AG08395 (cell line): ENCODE measurements around the gene C1orf185.
"Not testable (repeated sequence)": the region's sequence is repeated elsewhere in the genome, so short reads cannot be mapped to it uniquely, and the experiment has no call there.

ENCODE experiments used
- DNase-seq: peaks from one replicate; pipeline ENCODE4 v3.0.0; 2012; ENCODE audit warnings: mixed read lengths, low spot score

C1orf185 gene

GRCh38 chr1:51137696-51138095 lies 35.7 kb downstream of the C1orf185 start:
- DNase-seq = not testable (repeated sequence)

- DNase-seq = no peak
Measured at GRCh38 chr1:51139474-51139873, 37.4 kb downstream of the C1orf185 start.

- DNase-seq = no peak
Measured at GRCh38 chr1:51147394-51147793, 45.4 kb downstream of the C1orf185 start.

- DNase-seq = no peak
Measured at GRCh38 chr1:51154776-51155175, 52.7 kb downstream of the C1orf185 start.

GRCh38 chr1:51156752-51157151 lies 54.7 kb downstream of the C1orf185 start:
- DNase-seq = no peak

- no peak for DNase-seq
Measured at GRCh38 chr1:51157395-51157794, 55.4 kb downstream of the C1orf185 start.

GRCh38 chr1:51158263-51158662 lies 56.2 kb downstream of the C1orf185 start:
- no peak for DNase-seq

- DNase-seq = not testable (repeated sequence)
Measured at GRCh38 chr1:51162560-51162959, 60.5 kb downstream of the C1orf185 start.

GRCh38 chr1:51165540-51165939 lies 63.5 kb downstream of the C1orf185 start:
- no peak for DNase-seq

- DNase-seq = peak; percentile 5
Measured at GRCh38 chr1:51168266-51168845, 66.3 kb downstream of the C1orf185 start.

- DNase-seq = no peak
Measured at GRCh38 chr1:51168936-51169335, 66.9 kb downstream of the C1orf185 start.

GRCh38 chr1:51170342-51170741 lies 68.3 kb downstream of the C1orf185 start:
- no peak for DNase-seq

- DNase-seq = no peak
Measured at GRCh38 chr1:51172811-51173210, 70.8 kb downstream of the C1orf185 start.

- DNase-seq = no peak
Measured at GRCh38 chr1:51175278-51175677, 73.2 kb downstream of the C1orf185 start.

GRCh38 chr1:51177988-51178387 lies 76.0 kb downstream of the C1orf185 start:
- not testable (repeated sequence) for DNase-seq

- no peak for DNase-seq
Measured at GRCh38 chr1:51188230-51188629, 86.2 kb downstream of the C1orf185 start.

- DNase-seq = peak; percentile 81
Measured at GRCh38 chr1:51189421-51190073, 87.5 kb downstream of the C1orf185 start.

- no peak for DNase-seq
Measured at GRCh38 chr1:51190961-51191360, 88.9 kb downstream of the C1orf185 start.

GRCh38 chr1:51192213-51192843 lies 90.3 kb downstream of the C1orf185 start:
- DNase-seq = peak; percentile 79

GRCh38 chr1:51193564-51193963 lies 91.5 kb downstream of the C1orf185 start:
- DNase-seq = no peak
